ENCODE measurements around the gene C9orf43.

DNA sequence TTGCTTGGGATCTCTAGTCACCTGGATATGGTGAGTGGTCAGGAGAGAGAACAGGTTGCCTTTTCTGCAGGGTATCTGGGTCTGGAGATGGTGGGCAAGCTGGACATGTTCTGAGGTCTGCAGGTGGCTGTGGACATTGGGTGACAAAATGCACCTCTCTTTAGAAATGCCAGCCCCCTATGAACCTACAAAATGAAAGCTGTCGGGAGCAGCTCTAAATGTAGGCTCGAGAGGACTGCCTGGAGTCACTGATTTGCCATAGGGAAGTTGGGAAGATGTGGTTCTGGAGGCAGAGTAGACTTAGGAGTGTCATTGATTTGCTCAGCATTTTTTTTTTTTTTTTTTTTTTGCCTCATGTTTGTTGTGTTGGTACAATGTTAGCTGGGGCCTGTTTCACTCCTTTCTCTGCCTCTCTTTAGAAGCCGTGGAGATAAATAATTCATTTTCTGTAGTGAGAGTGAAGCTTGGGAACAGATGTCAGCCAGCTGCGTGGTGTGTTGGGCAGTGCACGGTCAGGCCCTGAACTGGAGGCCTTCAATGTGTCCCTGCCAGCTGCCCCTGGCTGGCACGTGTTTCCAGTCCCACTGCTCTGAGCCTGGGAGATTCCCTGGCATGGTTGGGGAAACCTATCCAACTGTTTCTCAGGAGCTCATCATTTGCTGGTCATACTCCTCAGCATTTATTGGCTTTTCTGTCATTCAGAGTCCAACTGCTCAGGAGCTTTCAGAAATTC lies 58.3 kb downstream of the C9orf43 start:
- TF ChIP-seq, protein P1, sequence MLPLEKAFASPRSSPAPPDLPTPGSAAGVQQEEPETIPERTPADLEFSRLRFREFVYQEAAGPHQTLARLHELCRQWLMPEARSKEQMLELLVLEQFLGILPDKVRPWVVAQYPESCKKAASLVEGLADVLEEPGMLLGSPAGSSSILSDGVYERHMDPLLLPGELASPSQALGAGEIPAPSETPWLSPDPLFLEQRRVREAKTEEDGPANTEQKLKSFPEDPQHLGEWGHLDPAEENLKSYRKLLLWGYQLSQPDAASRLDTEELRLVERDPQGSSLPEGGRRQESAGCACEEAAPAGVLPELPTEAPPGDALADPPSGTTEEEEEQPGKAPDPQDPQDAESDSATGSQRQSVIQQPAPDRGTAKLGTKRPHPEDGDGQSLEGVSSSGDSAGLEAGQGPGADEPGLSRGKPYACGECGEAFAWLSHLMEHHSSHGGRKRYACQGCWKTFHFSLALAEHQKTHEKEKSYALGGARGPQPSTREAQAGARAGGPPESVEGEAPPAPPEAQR (CRISPR knock-in tag; IDR thresholded peaks at IDR 0.05), result no peak
- TF ChIP-seq, protein P2, sequence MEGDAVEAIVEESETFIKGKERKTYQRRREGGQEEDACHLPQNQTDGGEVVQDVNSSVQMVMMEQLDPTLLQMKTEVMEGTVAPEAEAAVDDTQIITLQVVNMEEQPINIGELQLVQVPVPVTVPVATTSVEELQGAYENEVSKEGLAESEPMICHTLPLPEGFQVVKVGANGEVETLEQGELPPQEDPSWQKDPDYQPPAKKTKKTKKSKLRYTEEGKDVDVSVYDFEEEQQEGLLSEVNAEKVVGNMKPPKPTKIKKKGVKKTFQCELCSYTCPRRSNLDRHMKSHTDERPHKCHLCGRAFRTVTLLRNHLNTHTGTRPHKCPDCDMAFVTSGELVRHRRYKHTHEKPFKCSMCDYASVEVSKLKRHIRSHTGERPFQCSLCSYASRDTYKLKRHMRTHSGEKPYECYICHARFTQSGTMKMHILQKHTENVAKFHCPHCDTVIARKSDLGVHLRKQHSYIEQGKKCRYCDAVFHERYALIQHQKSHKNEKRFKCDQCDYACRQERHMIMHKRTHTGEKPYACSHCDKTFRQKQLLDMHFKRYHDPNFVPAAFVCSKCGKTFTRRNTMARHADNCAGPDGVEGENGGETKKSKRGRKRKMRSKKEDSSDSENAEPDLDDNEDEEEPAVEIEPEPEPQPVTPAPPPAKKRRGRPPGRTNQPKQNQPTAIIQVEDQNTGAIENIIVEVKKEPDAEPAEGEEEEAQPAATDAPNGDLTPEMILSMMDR (IDR thresholded peaks at IDR 0.05), result no peak
- TF ChIP-seq, protein P3, sequence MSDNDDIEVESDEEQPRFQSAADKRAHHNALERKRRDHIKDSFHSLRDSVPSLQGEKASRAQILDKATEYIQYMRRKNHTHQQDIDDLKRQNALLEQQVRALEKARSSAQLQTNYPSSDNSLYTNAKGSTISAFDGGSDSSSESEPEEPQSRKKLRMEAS (CRISPR knock-in tag; IDR thresholded peaks at IDR 0.05), result no peak
- TF ChIP-seq ELF4 (CRISPR knock-in tag; IDR thresholded peaks at IDR 0.05; ENCODE audit: low read depth) (no peak), EMX1 (CRISPR knock-in tag; IDR thresholded peaks at IDR 0.05) (no peak), JUN (CRISPR knock-in tag; IDR thresholded peaks at IDR 0.05) (no peak)
- TF ChIP-seq, protein P4, sequence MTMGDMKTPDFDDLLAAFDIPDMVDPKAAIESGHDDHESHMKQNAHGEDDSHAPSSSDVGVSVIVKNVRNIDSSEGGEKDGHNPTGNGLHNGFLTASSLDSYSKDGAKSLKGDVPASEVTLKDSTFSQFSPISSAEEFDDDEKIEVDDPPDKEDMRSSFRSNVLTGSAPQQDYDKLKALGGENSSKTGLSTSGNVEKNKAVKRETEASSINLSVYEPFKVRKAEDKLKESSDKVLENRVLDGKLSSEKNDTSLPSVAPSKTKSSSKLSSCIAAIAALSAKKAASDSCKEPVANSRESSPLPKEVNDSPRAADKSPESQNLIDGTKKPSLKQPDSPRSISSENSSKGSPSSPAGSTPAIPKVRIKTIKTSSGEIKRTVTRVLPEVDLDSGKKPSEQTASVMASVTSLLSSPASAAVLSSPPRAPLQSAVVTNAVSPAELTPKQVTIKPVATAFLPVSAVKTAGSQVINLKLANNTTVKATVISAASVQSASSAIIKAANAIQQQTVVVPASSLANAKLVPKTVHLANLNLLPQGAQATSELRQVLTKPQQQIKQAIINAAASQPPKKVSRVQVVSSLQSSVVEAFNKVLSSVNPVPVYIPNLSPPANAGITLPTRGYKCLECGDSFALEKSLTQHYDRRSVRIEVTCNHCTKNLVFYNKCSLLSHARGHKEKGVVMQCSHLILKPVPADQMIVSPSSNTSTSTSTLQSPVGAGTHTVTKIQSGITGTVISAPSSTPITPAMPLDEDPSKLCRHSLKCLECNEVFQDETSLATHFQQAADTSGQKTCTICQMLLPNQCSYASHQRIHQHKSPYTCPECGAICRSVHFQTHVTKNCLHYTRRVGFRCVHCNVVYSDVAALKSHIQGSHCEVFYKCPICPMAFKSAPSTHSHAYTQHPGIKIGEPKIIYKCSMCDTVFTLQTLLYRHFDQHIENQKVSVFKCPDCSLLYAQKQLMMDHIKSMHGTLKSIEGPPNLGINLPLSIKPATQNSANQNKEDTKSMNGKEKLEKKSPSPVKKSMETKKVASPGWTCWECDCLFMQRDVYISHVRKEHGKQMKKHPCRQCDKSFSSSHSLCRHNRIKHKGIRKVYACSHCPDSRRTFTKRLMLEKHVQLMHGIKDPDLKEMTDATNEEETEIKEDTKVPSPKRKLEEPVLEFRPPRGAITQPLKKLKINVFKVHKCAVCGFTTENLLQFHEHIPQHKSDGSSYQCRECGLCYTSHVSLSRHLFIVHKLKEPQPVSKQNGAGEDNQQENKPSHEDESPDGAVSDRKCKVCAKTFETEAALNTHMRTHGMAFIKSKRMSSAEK (CRISPR knock-in tag; IDR thresholded peaks at IDR 0.05; ENCODE audit: borderline replicate concordance), result no peak
